ENCODE data around the gene WFIKKN2. TPM values are rescaled to one million over a fixed set of nuclear protein-coding genes. Genes with fewer than 3 reads are reported as not detected.

Gene WFIKKN2
- total and polyA plus RNA-seq, 2 of the 13 experiments (the other 11 are each of a cell fraction or from before 2014, with no cell fraction given): not detected

DNA sequence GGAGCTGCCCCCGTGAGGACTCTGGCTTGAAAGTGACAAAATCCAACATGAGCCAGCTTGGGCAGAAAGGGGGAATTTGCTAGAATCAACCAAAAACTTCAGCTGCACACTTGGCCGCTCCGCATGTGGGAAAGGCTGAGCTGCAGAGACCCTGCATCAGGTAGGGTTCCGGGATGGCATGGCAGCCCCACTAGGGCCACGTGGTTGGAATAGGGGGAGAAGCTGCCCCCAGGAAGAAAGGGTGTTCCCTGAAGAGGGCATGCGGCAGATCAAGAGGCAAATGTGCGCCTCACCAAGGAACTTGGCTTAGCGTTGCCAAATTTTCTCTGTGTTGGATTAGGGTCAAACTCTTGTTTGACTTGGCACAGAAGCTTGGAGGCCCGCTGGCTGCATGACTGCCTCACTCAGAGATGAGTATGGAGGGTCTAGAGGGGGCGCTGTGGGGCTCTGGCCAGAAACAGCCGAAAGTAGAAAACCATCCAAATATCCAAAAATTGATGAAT lies 29.2 kb upstream of the WFIKKN2 start (continued):
- no peak for TF ChIP-seq TFAP4 (IDR thresholded peaks at IDR 0.05; ENCODE audit: borderline replicate concordance, low read depth)
- peak; percentile 42; the same call in 1 of the 2 replicates for TF ChIP-seq RARA (CRISPR knock-in tag; IDR thresholded peaks at IDR 0.05)
- TF ChIP-seq KDM5A (IDR thresholded peaks at IDR 0.05; ENCODE audit: borderline replicate concordance, low read length): no peak
- no peak for TF ChIP-seq ZBTB1 (CRISPR knock-in tag; IDR thresholded peaks at IDR 0.05; ENCODE audit: borderline replicate concordance)
- TF ChIP-seq, protein P1, sequence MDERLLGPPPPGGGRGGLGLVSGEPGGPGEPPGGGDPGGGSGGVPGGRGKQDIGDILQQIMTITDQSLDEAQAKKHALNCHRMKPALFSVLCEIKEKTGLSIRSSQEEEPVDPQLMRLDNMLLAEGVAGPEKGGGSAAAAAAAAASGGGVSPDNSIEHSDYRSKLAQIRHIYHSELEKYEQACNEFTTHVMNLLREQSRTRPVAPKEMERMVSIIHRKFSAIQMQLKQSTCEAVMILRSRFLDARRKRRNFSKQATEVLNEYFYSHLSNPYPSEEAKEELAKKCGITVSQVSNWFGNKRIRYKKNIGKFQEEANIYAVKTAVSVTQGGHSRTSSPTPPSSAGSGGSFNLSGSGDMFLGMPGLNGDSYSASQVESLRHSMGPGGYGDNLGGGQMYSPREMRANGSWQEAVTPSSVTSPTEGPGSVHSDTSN (CRISPR knock-in tag; IDR thresholded peaks at IDR 0.05): no peak
- no peak for TF ChIP-seq CBFB (CRISPR knock-in tag; IDR thresholded peaks at IDR 0.05)
- TF ChIP-seq ZNF253 (CRISPR knock-in tag; IDR thresholded peaks at IDR 0.05; ENCODE audit: borderline replicate concordance): no peak
- TF ChIP-seq MIXL1 (CRISPR knock-in tag; IDR thresholded peaks at IDR 0.05): no peak
- TF ChIP-seq HNF4G (IDR thresholded peaks at IDR 0.05; ENCODE audit: borderline replicate concordance, low read depth, low read length): peak; percentile 64; the same call in 1 of the 2 replicates
- no peak for TF ChIP-seq HNF4G (CRISPR knock-in tag; IDR thresholded peaks at IDR 0.05; ENCODE audit: borderline replicate concordance, low read depth)
- TF ChIP-seq CREM (IDR thresholded peaks at IDR 0.05): no peak
- no peak for TF ChIP-seq CREM (CRISPR knock-in tag; IDR thresholded peaks at IDR 0.05)
- no peak for TF ChIP-seq ZBTB40 (IDR thresholded peaks at IDR 0.05)
- 0 out of 2 replicates have a peak, but pooled peaks have one; percentile 10 for TF ChIP-seq ZBTB40 (CRISPR knock-in tag; IDR thresholded peaks at IDR 0.05)
- no peak for TF ChIP-seq HES4 (CRISPR knock-in tag; IDR thresholded peaks at IDR 0.05; ENCODE audit: borderline replicate concordance)
- no peak; the same call in 1 of the 2 replicates for TF ChIP-seq ZNF329 (CRISPR knock-in tag; IDR thresholded peaks at IDR 0.05; ENCODE audit: low read depth)
- TF ChIP-seq MXD4 (CRISPR knock-in tag; IDR thresholded peaks at IDR 0.05): peak; percentile 47; the same call in 1 of the 2 replicates
- TF ChIP-seq MAFF (IDR thresholded peaks at IDR 0.05; ENCODE audit: low read depth, low read length): no peak
- no peak; the same call in 1 of the 2 replicates for TF ChIP-seq ZNF800 (CRISPR knock-in tag; IDR thresholded peaks at IDR 0.05)
